SU-DHL-6 (cell line): ENCODE measurements around the gene MESP2.
"Not testable (repeated sequence)": the region's sequence is repeated elsewhere in the genome, so short reads cannot be mapped to it uniquely, and the experiment has no call there.

ENCODE experiments used
- H2AFZ ChIP-seq: fragments of 200-600 bp; sonication (generic); 2 replicates; pipeline ENCODE4 v1.6.1; 2014; ENCODE audit warnings: low read depth, mild to moderate bottlenecking, moderate library complexity, mixed read lengths, antibody characterized with exemption, low read length; ENCODE audit not compliant: severe bottlenecking
- H3F3A ChIP-seq: fragments of 200-600 bp; shearing (Covaris generic); 2 replicates; pipeline ENCODE4 v1.6.0; 2016; ENCODE audit warnings: antibody characterized with exemption, mild to moderate bottlenecking; ENCODE audit not compliant: insufficient read depth
- H3K27ac ChIP-seq: fragments of 200-600 bp; sonication (generic); 2 replicates; pipeline ENCODE4 v1.5.1; 2016; ENCODE audit warnings: low read depth, mild to moderate bottlenecking, low read length, moderate library complexity, mixed read lengths
- H3K27me3 ChIP-seq: fragments of 200-600 bp; sonication (generic), shearing (Covaris generic); 2 replicates; pipeline ENCODE4 v1.6.0; 2014; ENCODE audit warnings: mild to moderate bottlenecking, low read length
- H3K36me3 ChIP-seq: fragments of 200-600 bp; sonication (generic); 2 replicates; pipeline ENCODE4 v1.6.1; 2014; ENCODE audit warnings: mild to moderate bottlenecking, low read length, mixed read lengths
- H3K4me2 ChIP-seq: fragments of 300-600, 200-600 bp; shearing (Covaris generic), sonication (generic); 2 replicates; pipeline ENCODE4 v1.6.0; 2014; ENCODE audit warnings: low read length, low read depth, mild to moderate bottlenecking; ENCODE audit not compliant: poor library complexity, severe bottlenecking
- H3K4me3 ChIP-seq: fragments of 200-600 bp; sonication (generic); 2 replicates; pipeline ENCODE4 v1.5.1; 2014; ENCODE audit warnings: antibody characterized with exemption, low read length, mild to moderate bottlenecking, mixed read lengths; ENCODE audit not compliant: insufficient read depth, poor library complexity, severe bottlenecking
- H3K79me2 ChIP-seq: fragments of 200-600 bp; sonication (generic); 2 replicates; pipeline ENCODE4 v1.6.1; 2014; ENCODE audit warnings: mild to moderate bottlenecking, low read length, moderate library complexity; ENCODE audit not compliant: insufficient read depth
- H3K9ac ChIP-seq: fragments of 200-600 bp; sonication (generic); 2 replicates; pipeline ENCODE4 v1.7.0; 2014; ENCODE audit warnings: mild to moderate bottlenecking, low read length
- H3K9me2 ChIP-seq: fragments of 200-600 bp; sonication (generic); replicated peaks from 2 replicates; pipeline ENCODE4 v1.6.1; 2014; ENCODE audit warnings: low read length; ENCODE audit not compliant: insufficient read depth
- H3K9me3 ChIP-seq: fragments of 200-600 bp; sonication (generic); 2 replicates; pipeline ENCODE4 v1.6.1; 2014; ENCODE audit warnings: low read length, mixed read lengths; ENCODE audit not compliant: insufficient read depth
- H4K20me1 ChIP-seq: fragments of 200-600 bp; sonication (generic); 2 replicates; pipeline ENCODE4 v1.6.1; 2014; ENCODE audit warnings: low read depth, mild to moderate bottlenecking, antibody characterized with exemption, low read length, moderate library complexity, mixed read lengths
- CTCF ChIP-seq: fragments of 200-600 bp; sonication (generic); IDR thresholded peaks from one replicate; pipeline ENCODE4 v1.5.1; 2017; ENCODE audit warnings: antibody characterized with exemption, mild to moderate bottlenecking, low read length, moderate library complexity; ENCODE audit not compliant: insufficient read depth, poor library complexity, severe bottlenecking
- EZH2phosphoT487 ChIP-seq: fragments of 200-600 bp; sonication (generic), shearing (Covaris generic); conservative IDR thresholded peaks from 2 replicates; pipeline ENCODE4 v1.6.1; 2018; ENCODE audit warnings: mild to moderate bottlenecking, antibody characterized with exemption, low read length, moderate library complexity, mixed read lengths

The MESP2 gene

GRCh38 chr15:89781891-89782618 lies 5.9 kb downstream of the MESP2 start:
- no peaks in the 10 kb centered on the region for H3K9me2 ChIP-seq
- H3K36me3 ChIP-seq = no peaks in the 10 kb centered on the region
- no peak overlapping the region for H3K4me3 ChIP-seq
- TF ChIP-seq EZH2phosphoT487 (no peak), CTCF (no peak)
- H3K9me3 ChIP-seq = no peaks in the 10 kb centered on the region
- no peak overlapping the region for H3K27ac ChIP-seq
- peak overlapping the region; percentile 13 for H3K4me2 ChIP-seq
- no peak overlapping the region for H2AFZ ChIP-seq
- H3K27me3 ChIP-seq = no peaks in the 10 kb centered on the region
- no peaks in the 10 kb centered on the region for H3K79me2 ChIP-seq
- H3F3A ChIP-seq = no peaks in the 10 kb centered on the region
- no peak overlapping the region for H3K9ac ChIP-seq
- no peaks in the 10 kb centered on the region for H4K20me1 ChIP-seq

- H3K9me3 ChIP-seq = not testable (repeated sequence)
These were observed 6.5 kb downstream of the MESP2 start for GRCh38 chr15:89782619-89782950.

GRCh38 chr15:89783111-89783860 lies 7.2 kb downstream of the MESP2 start:
- Histone ChIP-seq H2AFZ (no peak overlapping the region), H3K27ac (no peak overlapping the region), H3K9ac (no peak overlapping the region)

More at GRCh38 chr15:89782619-89782950, 6.5 kb downstream of the MESP2 start:
- H3K36me3 ChIP-seq, H3K27ac ChIP-seq, H4K20me1 ChIP-seq, H3K9ac ChIP-seq, H3F3A ChIP-seq, H3K27me3 ChIP-seq, H3K4me3 ChIP-seq, H3K79me2 ChIP-seq, H3K9me2 ChIP-seq, H3K4me2 ChIP-seq, H2AFZ ChIP-seq: not testable (repeated sequence)

More at GRCh38 chr15:89783111-89783860, 7.2 kb downstream of the MESP2 start:
- no peak overlapping the region for H3K4me2 ChIP-seq
- H3K9me2 ChIP-seq = no peaks in the 10 kb centered on the region
- no peaks in the 10 kb centered on the region for H3K79me2 ChIP-seq
- H3K27me3 ChIP-seq = no peaks in the 10 kb centered on the region
- TF ChIP-seq CTCF (no peak), EZH2phosphoT487 (no peak)
- no peaks in the 10 kb centered on the region for H4K20me1 ChIP-seq
- no peaks in the 10 kb centered on the region for H3F3A ChIP-seq
- no peaks in the 10 kb centered on the region for H3K36me3 ChIP-seq
- H3K4me3 ChIP-seq = no peak overlapping the region
- no peaks in the 10 kb centered on the region for H3K9me3 ChIP-seq
